Measurements from ENCODE around the gene KRT79.

Gene KRT79

DNA sequence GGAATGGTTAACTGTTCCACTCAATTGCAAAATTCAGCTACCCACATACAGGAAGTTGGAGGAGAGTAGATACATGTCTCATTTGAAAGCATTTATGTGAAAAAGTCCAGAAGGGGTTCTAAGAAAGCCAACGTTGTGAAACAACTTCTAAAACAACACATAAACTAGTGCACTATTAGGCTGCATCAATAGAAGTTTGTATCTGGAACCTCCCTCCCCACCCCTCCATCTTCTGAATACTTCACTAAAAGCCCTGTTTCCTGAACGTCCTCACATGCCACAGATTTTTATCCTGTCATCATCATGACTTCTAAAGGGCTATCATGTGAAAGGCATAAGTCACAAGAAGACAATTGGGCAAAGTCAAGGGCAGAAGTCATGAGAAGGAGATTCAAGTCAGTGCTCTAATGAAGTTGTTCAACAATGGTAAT is 5.5 kb downstream of the KRT79 start:
- peaks cover 92% of the 10 kb centered on the region for H3K27me3 ChIP-seq (ENCODE audit: insufficient read depth, low read depth, severe bottlenecking)
- DNase-seq = no peak
- no peaks in the 10 kb centered on the region for H3K9me3 ChIP-seq (ENCODE audit: severe bottlenecking)
- no peak overlapping the region for H3K27ac ChIP-seq
- no peaks in the 10 kb centered on the region for H3K36me3 ChIP-seq
- TF ChIP-seq, protein P1, sequence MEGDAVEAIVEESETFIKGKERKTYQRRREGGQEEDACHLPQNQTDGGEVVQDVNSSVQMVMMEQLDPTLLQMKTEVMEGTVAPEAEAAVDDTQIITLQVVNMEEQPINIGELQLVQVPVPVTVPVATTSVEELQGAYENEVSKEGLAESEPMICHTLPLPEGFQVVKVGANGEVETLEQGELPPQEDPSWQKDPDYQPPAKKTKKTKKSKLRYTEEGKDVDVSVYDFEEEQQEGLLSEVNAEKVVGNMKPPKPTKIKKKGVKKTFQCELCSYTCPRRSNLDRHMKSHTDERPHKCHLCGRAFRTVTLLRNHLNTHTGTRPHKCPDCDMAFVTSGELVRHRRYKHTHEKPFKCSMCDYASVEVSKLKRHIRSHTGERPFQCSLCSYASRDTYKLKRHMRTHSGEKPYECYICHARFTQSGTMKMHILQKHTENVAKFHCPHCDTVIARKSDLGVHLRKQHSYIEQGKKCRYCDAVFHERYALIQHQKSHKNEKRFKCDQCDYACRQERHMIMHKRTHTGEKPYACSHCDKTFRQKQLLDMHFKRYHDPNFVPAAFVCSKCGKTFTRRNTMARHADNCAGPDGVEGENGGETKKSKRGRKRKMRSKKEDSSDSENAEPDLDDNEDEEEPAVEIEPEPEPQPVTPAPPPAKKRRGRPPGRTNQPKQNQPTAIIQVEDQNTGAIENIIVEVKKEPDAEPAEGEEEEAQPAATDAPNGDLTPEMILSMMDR (IDR thresholded peaks at IDR 0.05; ENCODE audit: low read depth, low read length) = no peak
- no peak overlapping the region for H3K4me3 ChIP-seq (ENCODE audit: low read depth, low read length)

DNA sequence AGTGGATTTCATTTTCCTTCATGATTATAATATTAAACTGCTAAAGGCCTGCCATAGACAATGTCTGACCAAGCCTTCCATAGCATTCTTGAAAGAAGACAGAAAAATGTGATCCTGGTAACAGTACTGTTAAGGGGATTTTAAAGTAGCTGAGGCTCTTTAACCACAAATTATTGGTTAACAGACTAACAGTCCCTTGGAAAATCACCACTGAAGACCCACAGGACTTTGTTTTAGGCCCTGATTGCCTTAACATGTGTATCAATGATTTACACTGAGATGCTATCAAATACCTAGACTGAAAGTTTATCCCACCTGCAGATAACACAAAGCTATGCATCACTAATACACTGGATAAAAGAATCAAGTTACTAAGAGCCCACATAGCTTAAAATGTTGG is 6.0 kb downstream of the KRT79 start:
- Histone ChIP-seq H3K9me3 (ENCODE audit: severe bottlenecking) (no peaks in the 10 kb centered on the region), H3K27ac (no peak overlapping the region), H3K36me3 (no peaks in the 10 kb centered on the region), H3K4me3 (ENCODE audit: low read depth, low read length) (no peak overlapping the region), H3K27me3 (ENCODE audit: insufficient read depth, low read depth, severe bottlenecking) (peaks cover 92% of the 10 kb centered on the region)
- TF ChIP-seq, protein P1 (IDR thresholded peaks at IDR 0.05; ENCODE audit: low read depth, low read length) = no peak
- no peak for DNase-seq

DNA sequence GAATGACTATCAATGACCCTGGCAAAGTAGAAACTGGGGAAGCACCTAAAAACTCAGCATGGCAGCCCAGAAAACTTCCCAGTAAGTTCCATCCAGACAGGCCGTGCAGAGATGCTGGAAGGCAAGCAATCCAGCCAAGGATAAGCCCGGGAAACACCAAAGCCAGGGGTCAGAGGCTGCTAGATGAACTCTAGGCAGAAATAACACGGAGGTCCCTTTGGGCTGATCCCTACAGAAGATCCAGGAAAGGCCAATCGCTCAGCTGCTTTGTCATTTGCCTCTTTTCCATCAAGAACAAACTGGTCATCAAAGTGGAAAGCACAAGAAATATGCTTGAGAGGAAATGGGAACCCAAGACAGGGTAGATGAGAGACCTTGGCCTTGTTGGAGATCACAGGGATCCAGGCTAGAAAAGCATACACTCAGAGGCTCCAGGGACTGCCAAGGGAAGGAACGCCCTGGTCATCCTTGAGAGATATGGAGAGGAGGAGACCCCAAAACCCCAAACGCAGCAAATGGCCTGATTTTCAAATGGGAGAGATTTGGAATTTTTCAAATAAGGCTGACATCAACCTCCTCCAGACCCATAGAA is 6.5 kb downstream of the KRT79 start:
- Histone ChIP-seq H3K4me3 (ENCODE audit: low read depth, low read length) (no peak overlapping the region), H3K9me3 (ENCODE audit: severe bottlenecking) (no peaks in the 10 kb centered on the region), H3K27ac (no peak overlapping the region), H3K27me3 (ENCODE audit: insufficient read depth, low read depth, severe bottlenecking) (peaks cover 92% of the 10 kb centered on the region), H3K36me3 (no peaks in the 10 kb centered on the region)
- TF ChIP-seq, protein P1 (IDR thresholded peaks at IDR 0.05; ENCODE audit: low read depth, low read length) = no peak
- DNase-seq = no peak

DNA sequence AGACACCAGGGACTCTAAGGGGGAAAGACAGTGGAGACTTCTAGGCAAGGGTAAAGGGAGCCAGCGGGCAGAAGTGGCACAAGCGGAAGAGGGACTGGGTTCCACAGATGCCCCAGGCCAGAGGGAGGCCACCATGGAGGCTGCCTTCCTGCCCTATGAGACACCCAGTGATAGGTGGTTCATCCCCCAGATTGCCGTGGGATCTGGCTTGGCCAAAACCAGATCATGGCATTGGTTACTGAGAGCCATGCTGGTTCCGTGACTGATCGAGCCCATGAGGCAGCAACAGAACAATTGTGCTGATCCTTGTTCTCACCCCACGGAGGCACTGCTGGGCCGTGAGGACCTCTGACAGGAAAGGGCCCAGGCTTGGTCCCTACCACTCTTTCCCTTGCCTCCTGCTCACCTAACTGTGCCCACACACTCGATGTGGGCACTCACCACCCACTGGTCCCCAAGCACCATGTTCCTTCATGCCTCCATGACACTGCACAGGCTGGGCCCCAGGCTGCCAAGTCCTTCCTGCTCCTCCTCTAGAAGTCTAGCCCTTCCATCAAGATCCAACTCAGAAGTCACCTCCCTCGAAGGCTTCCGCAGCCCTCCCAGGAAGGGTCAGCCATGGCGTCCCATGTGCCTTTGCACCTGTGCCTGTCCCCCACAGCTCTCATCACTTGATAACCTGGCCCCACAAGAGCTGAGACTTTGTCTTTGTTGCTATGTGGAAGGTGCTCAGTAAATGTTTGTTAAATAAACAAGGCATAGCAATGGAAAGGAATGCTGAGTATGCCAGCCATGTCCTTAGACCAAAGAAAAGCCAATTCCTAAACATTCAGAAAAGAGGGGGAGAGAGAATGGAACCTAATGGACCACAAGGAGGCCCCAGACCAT is 7.3 kb downstream of the KRT79 start:
- Histone ChIP-seq H3K4me3 (ENCODE audit: low read depth, low read length) (no peak overlapping the region), H3K27me3 (ENCODE audit: insufficient read depth, low read depth, severe bottlenecking) (peaks cover 92% of the 10 kb centered on the region), H3K9me3 (ENCODE audit: severe bottlenecking) (no peaks in the 10 kb centered on the region), H3K27ac (no peak overlapping the region), H3K36me3 (no peaks in the 10 kb centered on the region)
- TF ChIP-seq, protein P1 (IDR thresholded peaks at IDR 0.05; ENCODE audit: low read depth, low read length) = no peak
- no peak for DNase-seq

DNA sequence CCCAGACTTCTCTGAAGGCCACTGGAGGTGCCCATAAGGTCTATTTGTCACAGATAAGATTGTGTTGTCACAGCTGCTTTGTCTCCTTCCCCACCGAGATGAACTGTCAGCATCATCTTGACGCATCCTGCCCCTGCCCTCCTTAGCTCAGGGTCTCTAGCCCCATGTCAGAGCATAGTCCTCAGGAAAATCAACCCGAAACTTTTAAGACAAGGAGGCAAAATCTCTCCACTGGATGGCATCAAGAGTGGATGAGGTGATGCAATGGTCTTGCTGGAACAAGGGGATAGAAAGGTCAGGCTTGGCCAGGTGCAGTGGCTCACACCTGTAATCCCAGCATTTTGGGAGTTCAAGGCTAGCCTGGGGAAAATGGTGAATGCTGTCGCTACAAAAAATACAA is 8.2 kb downstream of the KRT79 start:
- Histone ChIP-seq H3K36me3 (no peaks in the 10 kb centered on the region), H3K27ac (no peak overlapping the region), H3K4me3 (ENCODE audit: low read depth, low read length) (no peak overlapping the region), H3K27me3 (ENCODE audit: insufficient read depth, low read depth, severe bottlenecking) (peaks cover 93% of the 10 kb centered on the region), H3K9me3 (ENCODE audit: severe bottlenecking) (no peaks in the 10 kb centered on the region)
- DNase-seq = no peak
- TF ChIP-seq, protein P1 (IDR thresholded peaks at IDR 0.05; ENCODE audit: low read depth, low read length) = no peak

Data from WERI-Rb-1 (cell line).